GM13976 (cell line): Measurements from ENCODE around the gene GAN.

Source experiments
- DNase-seq: peaks from one replicate; pipeline ENCODE4 v3.0.0; 2012; ENCODE audit warnings: low spot score
- in situ Hi-C: fragments of 300-500 bp; cut with MboI; formaldehyde crosslinking; loops from one replicate; pipeline ENCODE4 v1.12.0; 2022; ENCODE audit warnings: low sequenced_read_pairs, mixed read lengths, inconsistent platforms; ENCODE audit not compliant: unreplicated experiment
- TF ChIP-seq, protein P1 (sequence below): IDR thresholded peaks from 2 replicates; pipeline ENCODE4 v1.5.1; 2012; ENCODE audit warnings: borderline replicate concordance, mild to moderate bottlenecking; ENCODE audit not compliant: insufficient read depth; ENCODE audit errors: extremely low read depth, missing control alignments, control extremely low read depth

GAN gene

DNA sequence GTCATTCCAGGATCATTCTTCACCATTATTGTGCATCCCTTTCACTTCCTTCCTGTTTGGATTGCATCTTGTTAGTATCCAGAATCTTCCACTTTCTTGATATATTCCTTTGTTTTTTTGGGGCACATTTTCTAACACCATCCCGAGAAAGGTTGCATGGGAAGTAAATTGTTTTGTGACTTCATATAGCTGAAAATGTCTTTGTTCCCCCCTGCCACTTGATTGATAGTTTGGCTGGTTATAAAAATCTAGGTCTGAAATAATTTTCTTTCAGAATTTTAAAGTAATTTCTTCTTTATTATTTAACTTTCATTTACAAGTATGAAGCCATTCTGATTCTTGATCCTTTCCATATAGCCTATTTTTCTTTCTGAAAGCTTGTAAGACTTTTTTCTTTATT lies 32.7 kb downstream of the GAN start:
- in situ Hi-C loops = no loop called here
- no peak for DNase-seq
- TF ChIP-seq, protein P1, sequence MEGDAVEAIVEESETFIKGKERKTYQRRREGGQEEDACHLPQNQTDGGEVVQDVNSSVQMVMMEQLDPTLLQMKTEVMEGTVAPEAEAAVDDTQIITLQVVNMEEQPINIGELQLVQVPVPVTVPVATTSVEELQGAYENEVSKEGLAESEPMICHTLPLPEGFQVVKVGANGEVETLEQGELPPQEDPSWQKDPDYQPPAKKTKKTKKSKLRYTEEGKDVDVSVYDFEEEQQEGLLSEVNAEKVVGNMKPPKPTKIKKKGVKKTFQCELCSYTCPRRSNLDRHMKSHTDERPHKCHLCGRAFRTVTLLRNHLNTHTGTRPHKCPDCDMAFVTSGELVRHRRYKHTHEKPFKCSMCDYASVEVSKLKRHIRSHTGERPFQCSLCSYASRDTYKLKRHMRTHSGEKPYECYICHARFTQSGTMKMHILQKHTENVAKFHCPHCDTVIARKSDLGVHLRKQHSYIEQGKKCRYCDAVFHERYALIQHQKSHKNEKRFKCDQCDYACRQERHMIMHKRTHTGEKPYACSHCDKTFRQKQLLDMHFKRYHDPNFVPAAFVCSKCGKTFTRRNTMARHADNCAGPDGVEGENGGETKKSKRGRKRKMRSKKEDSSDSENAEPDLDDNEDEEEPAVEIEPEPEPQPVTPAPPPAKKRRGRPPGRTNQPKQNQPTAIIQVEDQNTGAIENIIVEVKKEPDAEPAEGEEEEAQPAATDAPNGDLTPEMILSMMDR = no peak

DNA sequence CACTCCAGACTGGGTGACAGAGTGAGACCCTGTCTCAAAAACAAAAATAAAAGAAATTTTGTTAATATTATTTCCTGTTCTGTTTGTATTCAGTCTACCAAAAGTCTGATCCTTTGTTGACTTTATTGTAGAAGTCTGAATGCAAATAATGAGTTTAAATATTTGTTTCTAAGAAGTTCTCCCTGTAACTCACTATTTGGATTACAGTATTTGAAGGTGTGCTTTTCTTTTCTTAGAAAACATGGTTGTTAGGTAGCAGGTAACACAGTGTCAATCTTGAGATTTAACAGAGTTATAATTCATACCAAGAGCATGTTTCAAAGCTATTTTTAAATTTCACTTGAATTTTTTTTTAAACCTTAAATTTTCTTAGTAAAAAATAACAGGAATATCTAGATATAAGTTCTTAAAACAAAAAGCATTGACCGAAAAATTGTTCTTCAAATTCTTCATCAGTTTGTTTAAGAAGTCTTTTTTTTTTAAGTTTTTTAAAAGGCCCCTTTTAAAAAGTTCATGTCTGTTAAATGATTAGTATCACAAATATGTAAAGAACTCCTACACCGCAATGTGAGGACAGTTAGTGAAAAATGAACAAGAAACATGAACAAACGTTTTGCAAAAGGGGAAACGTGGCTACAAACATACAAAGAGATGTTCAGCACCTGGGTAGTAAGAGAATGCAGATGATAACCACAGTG lies 35.0 kb downstream of the GAN start:
- TF ChIP-seq, protein P1 = no peak
- no peak for DNase-seq
- in situ Hi-C loops = loop anchor here (25.0 kb wide), 1 partner anchor 538 kb away; no protein-coding TSS in a partner anchor

DNA sequence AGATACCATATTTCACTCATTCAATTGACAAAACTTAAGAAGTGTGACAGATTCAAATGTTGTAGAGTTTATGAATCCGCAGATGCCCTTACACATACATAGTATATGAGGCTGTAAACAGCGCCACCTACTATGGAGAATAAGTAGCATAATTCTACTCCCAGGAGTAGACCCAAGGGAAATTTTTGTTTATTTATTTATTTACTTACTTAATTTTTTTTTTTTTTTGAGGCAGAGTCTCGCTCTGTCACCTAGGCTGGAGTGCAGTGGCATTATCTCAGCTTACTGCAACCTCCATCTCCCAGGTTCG lies 35.5 kb downstream of the GAN start:
- DNase-seq = no peak
- in situ Hi-C loops = loop anchor here (25.0 kb wide), 1 partner anchor 537 kb away; no protein-coding TSS in a partner anchor

DNA sequence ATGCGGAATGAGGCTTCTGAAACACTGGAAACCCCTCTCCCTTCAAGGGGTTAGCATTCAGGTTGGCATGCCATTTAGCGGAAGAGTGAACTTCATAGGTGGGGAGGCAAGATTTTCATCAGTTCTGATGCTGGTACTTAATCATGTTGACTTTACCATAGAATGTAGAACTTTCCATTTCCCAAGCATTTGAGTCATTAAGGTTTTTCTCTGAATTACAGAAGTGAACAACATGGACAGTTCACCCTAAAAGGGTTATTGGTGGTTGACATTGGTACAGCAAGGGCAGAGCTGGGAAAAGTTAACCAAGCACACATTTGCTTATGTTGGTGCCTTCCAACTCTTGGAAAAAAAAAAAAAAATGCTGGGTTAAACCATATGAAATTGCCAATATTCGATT lies 39.1 kb downstream of the GAN start:
- in situ Hi-C loops = loop anchor here (25.0 kb wide), 1 partner anchor 533 kb away; no protein-coding TSS in a partner anchor
- TF ChIP-seq, protein P1 = no peak
- DNase-seq = no peak

More for the DNA sequence above, 35.5 kb downstream of the GAN start:
- TF ChIP-seq, protein P1 = no peak

DNA sequence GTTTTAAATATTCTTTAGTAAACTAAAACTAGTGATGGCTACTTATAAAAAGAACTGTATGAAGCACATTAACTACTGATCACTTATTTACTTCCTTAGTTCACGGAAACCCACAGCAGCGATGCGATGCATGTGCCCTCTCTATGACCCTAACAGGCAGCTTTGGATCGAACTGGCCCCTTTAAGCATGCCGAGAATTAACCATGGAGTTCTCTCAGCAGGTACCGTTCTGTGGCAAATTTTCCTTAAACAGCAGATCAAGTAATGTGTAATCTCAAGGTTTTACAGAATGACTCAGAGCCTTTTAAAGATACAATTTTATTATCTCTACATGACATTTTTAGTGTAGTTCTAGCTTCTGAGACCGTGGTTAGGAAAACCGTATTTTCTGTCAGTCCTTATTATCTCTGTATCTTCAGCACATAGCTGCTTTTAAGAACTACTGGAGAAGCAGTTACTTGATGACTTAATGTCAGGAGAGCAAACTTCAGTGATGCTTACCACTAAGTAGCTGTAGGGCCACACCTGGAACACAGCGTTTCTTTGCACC lies 43.0 kb downstream of the GAN start:
- DNase-seq = no peak
- TF ChIP-seq, protein P1 = no peak
- in situ Hi-C loops = loop anchor here (25.0 kb wide), 1 partner anchor 530 kb away; no protein-coding TSS in a partner anchor

DNA sequence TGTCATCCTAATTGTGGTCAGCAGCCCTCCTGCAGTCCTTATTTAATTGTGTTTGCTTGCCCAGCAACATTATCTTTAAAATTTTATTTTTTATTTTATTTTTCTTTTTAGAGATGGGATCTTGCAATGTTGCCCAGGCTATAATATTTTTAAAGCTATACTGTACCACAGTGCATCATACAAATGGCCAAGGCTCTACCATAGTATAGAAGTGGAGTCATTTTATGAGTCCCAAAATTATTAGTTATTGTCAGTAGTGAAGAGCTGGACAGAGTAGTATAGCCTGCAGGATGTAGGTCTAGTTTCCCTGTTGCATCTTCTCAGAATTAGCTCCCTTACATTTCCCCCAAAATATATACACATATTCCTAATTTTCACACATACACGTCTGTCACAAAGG lies 44.1 kb downstream of the GAN start:
- DNase-seq = no peak
- in situ Hi-C loops = loop anchor here (25.0 kb wide), 1 partner anchor 528 kb away; no protein-coding TSS in a partner anchor
- TF ChIP-seq, protein P1 = no peak
